ENCODE results near the gene MYH16.

The MYH16 gene

DNA sequence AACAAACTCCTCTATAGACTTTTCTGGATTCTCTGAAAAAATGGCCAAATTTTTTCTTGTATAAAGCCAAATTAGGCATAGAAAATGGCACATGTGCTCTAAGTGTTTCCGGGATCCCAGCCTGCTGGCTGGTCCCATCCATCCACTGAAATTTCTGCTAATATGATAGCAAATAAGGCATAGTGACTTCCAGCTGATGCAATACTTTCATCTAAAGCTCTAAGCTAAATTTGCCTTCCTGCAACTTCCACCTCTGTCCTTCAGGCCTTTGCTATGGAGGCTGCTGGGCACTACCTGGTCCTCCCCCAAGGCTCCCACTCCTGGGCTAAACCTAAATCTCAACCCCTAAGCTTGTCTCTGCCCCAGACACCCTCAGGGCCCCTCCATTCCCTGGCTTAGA, 20.5 kb downstream of the MYH16 start:
- TF ChIP-seq CTCF (IDR thresholded peaks at IDR 0.05; ENCODE audit: insufficient read depth, low read depth, low read length, missing control alignments), result no peak
- H3K4me3 ChIP-seq (ENCODE audit: low read depth, low read length), result no peak overlapping the region
- no peak for DNase-seq (ENCODE audit: low read depth)

- no peak for TF ChIP-seq CTCF (IDR thresholded peaks at IDR 0.05; ENCODE audit: insufficient read depth, low read depth, low read length, missing control alignments)
- no peak overlapping the region for H3K4me3 ChIP-seq (ENCODE audit: low read depth, low read length)
- no peak for DNase-seq (ENCODE audit: low read depth)
These were observed 21.0 kb downstream of the MYH16 start for GRCh38 chr7:99293650-99294049.

DNA sequence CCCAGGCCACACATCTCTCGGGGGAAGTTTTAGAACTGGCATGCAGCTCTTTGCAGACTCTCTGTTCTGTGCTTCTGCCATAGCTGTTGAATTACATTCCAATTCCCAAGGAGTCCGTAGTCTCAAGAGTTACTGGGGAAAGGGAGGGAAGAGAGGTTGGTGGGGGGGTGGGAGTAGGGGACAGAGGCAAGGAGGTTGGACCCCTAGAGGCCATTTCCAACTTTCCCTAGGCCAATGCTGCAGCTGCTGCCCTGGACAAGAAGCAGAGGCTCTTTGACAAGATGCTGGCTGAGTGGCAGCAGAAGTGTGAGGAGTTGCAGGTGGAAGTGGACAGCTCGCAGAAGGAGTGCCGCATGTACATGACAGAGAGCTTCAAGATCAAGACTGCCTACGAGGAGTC, 23.8 kb downstream of the MYH16 start:
- DNase-seq (ENCODE audit: low read depth), result no peak
- no peak for TF ChIP-seq CTCF (IDR thresholded peaks at IDR 0.05; ENCODE audit: insufficient read depth, low read depth, low read length, missing control alignments)

GRCh38 chr7:99301496-99301895, 28.9 kb downstream of the MYH16 start:
- TF ChIP-seq CTCF (IDR thresholded peaks at IDR 0.05; ENCODE audit: insufficient read depth, low read depth, low read length, missing control alignments), result no peak
- DNase-seq (ENCODE audit: low read depth), result no peak
- no peak overlapping the region for H3K4me3 ChIP-seq (ENCODE audit: low read depth, low read length)

More for the DNA sequence above, 23.8 kb downstream of the MYH16 start:
- H3K4me3 ChIP-seq (ENCODE audit: low read depth, low read length), result no peak overlapping the region

DNA sequence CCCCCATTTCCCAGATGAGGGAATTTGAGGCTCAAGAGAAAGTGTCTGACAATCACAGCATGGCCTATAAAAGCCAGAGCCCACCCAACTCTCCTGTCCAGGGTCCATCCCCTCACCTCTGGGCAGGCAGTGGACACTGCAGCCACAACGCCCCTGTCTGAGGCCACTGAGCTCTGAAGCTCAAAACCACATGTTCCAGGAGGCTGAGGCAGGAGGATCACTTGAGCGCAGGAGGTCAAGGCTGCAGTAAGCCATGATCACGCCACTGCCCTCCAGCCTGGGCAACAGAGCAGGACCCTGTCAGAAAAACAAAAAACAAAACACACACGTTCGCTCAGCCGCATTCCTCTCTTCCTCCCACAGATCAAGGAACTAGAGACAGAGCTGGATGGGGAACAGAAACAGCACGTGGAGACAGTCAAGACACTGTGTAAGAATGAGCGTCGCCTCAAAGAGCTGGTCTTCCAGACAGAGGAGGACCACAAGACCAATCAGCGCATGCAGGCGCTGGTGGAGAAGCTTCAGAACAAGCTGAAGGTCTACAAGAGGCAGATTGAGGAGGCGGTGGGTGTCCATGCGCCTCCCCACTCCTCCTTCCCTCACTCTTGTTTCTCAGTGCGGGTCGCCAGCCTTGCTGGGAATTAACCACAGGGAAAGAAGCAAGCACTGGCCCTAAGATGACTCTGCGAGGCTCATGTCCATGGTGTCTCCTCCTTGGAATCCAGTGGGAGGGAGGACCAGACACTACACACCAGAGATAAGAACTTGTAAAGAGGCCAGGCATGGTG, 33.0 kb downstream of the MYH16 start:
- H3K4me3 ChIP-seq (ENCODE audit: low read depth, low read length), result no peak overlapping the region
- DNase-seq (ENCODE audit: low read depth), result no peak
- no peak for TF ChIP-seq CTCF (IDR thresholded peaks at IDR 0.05; ENCODE audit: insufficient read depth, low read depth, low read length, missing control alignments)

DNA sequence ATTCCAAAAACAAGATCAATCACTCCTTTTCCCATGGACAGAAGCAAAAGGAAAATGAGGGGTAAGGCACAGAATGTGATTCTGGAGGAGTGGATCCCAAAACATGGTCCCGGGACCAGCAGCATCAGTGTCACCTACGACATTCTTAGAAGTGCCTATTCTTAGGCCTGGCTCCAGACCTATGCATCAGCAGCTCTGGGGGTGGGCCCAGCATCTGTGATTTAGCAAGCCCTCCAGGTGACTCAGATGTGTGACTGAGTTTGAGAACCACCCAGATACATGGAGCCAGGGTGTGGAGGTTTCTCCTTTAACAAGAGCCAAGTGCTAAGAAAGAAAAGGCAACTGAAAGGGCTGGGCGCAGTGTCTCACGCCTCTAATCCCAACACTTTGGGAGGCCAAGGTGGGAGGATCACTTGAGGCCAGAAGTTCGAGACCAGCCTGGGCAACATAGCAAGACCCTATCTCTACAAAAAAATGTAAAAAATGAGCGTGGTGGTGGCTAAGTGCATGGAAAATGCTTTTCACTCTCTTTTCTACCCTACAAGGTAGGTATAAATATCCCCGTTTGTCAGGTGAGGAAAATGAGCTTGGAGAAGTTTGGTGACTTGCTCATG, 35.9 kb downstream of the MYH16 start:
- no peak overlapping the region for H3K4me3 ChIP-seq (ENCODE audit: low read depth, low read length)
- no peak for DNase-seq (ENCODE audit: low read depth)
- no peak for TF ChIP-seq CTCF (IDR thresholded peaks at IDR 0.05; ENCODE audit: insufficient read depth, low read depth, low read length, missing control alignments)

Measured in GM12865 (cell line).